Esophagus squamous epithelium (tissue), 5 donors: ENCODE measurements around the gene GABRB2. TPM values are rescaled to one million over a fixed set of nuclear protein-coding genes. Genes with fewer than 3 reads are reported as not detected.
"Not testable (repeated sequence)": the region's sequence is repeated elsewhere in the genome, so short reads cannot be mapped to it uniquely, and the experiment has no call there.

Experiments
- DNase-seq: peaks from one replicate; lab custom pipeline; 2025; lab: John Stamatoyannopoulos, UW
- H3K27ac ChIP-seq, 4 donors: fragments of 200-600 bp; sonication (generic); one replicate each; pipeline ENCODE4 v1.5.1; 2016 to 2019; ENCODE audit warnings: mild to moderate bottlenecking in 1 of 4
- H3K27me3 ChIP-seq, 4 donors: fragments of 200-600 bp; sonication (generic); 1 replicate in 3 of 4; 2 replicates in 1 of 4; pipeline versions ENCODE4 v1.5.1 to v1.6.0; 2017 to 2021; ENCODE audit warnings: antibody characterized with exemption in 1 of 4
- H3K36me3 ChIP-seq, 3 donors: fragments of 200-600 bp; sonication (generic); one replicate each; pipeline ENCODE4 v1.5.1; 2016 to 2019
- H3K4me1 ChIP-seq, 3 donors: fragments of 200-600 bp; sonication (generic); one replicate each; pipeline ENCODE4 v1.5.1; 2017 to 2019
- H3K4me3 ChIP-seq, 4 donors: fragments of 200-600 bp; sonication (generic); 1 replicate in 3 of 4; 2 replicates in 1 of 4; pipeline ENCODE4 v1.5.1; 2016 to 2019; ENCODE audit warnings: mild to moderate bottlenecking in 2 of 4, moderate library complexity in 1 of 4
- H3K9me3 ChIP-seq, 3 donors: fragments of 200-600 bp; sonication (generic); one replicate each; pipeline ENCODE4 v1.5.1; 2016 to 2019
- POLR2A ChIP-seq, 4 donors: fragments of 450-650 bp; IDR thresholded peaks; one replicate each; pipeline ENCODE4 v1.6.1; 2017; ENCODE audit warnings: antibody characterized with exemption in 4 of 4, mild to moderate bottlenecking in 4 of 4, moderate library complexity in 3 of 4
- WGBS, 2 donors: methylation state at CpG; one replicate each; pipeline ENCODE4 v1.1.5; 2018; 5-methylcytosine and 5-hydroxymethylcytosine counted together
- intact Hi-C: fragments of 100-400 bp; cut with DNase I; formaldehyde crosslinking; loops from one replicate; pipeline ENCODE4 v1.15.0; 2022
- total RNA-seq, 4 donors: library from RNA; depleted of rRNA; stranded (reverse); fragments of >200 nt; gene quantifications; one replicate each; pipeline ENCODE4 v1.1.0, GENCODE V29; 2016
- TF ChIP-seq, protein P1 (sequence below), 6 experiments: fragments of 450-650 bp in 4 of 6; fragments of 200-600 bp in 2 of 6; sonication (generic) in 2 of 6; IDR thresholded peaks; one replicate each; pipeline ENCODE4 v1.5.1; 2016 to 2019; ENCODE audit warnings: antibody characterized with exemption in 6 of 6, mild to moderate bottlenecking in 4 of 6, moderate library complexity in 4 of 6
- donor health status: DM: yes; HTN: yes; CAD: no.

The GABRB2 gene
- total RNA-seq, 4 donors from 2014 or later: 0.19 to 0.47 TPM; not detected in 2

DNA sequence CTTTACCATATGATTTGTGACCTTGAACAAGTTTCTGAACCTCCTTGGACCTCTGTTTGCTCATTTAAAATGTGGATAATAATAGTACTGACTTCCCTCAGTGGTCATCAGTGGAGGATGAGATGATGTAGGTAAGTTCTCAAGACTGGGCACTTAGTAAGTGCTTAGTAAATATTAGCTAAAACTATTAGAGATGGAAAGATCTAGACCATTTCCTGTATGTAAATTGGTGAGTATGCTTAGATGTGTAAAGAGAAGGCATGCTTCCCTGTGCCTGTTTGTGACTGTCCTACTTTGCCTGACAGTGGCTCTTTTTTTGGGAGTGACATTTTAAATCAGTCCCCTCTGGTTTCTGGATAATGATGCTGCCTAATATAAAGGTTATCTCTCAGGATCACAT, 288.1 kb downstream of the GABRB2 start:
- intact Hi-C loops: no loop called here
- Histone ChIP-seq H3K4me3 (no peak overlapping the region), H3K4me1 (no peaks in the 10 kb centered on the region), H3K27ac (no peak overlapping the region), H3K27me3 (no peaks in the 10 kb centered on the region), H3K9me3 (no peaks in the 10 kb centered on the region), H3K36me3 (no peaks in the 10 kb centered on the region)
- no peak for DNase-seq
- TF ChIP-seq, protein P1, sequence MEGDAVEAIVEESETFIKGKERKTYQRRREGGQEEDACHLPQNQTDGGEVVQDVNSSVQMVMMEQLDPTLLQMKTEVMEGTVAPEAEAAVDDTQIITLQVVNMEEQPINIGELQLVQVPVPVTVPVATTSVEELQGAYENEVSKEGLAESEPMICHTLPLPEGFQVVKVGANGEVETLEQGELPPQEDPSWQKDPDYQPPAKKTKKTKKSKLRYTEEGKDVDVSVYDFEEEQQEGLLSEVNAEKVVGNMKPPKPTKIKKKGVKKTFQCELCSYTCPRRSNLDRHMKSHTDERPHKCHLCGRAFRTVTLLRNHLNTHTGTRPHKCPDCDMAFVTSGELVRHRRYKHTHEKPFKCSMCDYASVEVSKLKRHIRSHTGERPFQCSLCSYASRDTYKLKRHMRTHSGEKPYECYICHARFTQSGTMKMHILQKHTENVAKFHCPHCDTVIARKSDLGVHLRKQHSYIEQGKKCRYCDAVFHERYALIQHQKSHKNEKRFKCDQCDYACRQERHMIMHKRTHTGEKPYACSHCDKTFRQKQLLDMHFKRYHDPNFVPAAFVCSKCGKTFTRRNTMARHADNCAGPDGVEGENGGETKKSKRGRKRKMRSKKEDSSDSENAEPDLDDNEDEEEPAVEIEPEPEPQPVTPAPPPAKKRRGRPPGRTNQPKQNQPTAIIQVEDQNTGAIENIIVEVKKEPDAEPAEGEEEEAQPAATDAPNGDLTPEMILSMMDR (IDR thresholded peaks at IDR 0.05): no peak
- no peak for TF ChIP-seq POLR2A (IDR thresholded peaks at IDR 0.05)

DNA sequence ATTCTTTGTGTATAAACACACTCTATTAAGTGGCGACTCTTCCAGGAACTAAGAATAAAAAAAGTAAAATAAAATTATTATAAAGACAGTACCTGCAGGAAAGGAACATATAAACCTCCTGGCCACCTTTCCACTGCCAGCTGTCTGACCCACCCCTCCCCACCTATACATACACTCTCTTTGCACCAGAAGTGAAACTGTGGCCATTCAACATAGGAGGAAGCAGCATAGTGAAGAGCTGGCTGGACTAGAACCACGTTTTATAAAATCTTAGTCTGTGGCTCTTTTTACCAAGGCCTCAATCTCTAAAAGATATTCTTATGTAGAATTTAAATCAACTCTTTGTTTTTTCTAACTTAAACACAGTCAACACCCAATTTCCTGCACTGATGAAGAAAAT, 289.6 kb downstream of the GABRB2 start:
- Histone ChIP-seq H3K27me3 (no peaks in the 10 kb centered on the region), H3K27ac (no peak overlapping the region), H3K4me3 (no peak overlapping the region), H3K4me1 (no peaks in the 10 kb centered on the region), H3K36me3 (no peaks in the 10 kb centered on the region), H3K9me3 (no peaks in the 10 kb centered on the region)
- no peak for DNase-seq
- TF ChIP-seq, protein P1 (IDR thresholded peaks at IDR 0.05): no peak
- TF ChIP-seq POLR2A (IDR thresholded peaks at IDR 0.05): no peak
- intact Hi-C loops: no loop called here
- 48 to 58% methylated on average over 2 of the region's 2 CpGs for WGBS, 2 donors

DNA sequence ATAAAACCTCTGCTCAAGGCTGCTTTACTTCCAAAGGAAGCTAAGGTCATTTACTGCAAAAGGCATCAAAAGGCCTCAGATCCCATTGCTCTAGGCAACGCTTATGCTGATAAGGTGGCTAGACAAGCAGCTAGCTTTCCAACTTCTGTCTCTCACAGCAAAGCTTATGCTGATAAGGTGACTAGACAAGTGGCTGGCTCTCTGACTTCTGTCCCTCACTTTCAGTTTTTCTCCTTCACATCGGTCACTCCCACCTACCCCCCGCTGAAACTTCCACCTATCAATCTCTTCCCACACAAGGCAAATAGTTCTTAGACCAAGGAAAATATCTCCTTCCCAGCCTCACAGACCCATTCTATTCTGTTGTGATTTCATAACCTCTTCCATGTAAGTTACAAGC, 293.6 kb downstream of the GABRB2 start:
- H3K4me1 ChIP-seq, H3K27ac ChIP-seq, H3K9me3 ChIP-seq, H3K27me3 ChIP-seq, H3K36me3 ChIP-seq, intact Hi-C loops, H3K4me3 ChIP-seq, DNase-seq: not testable (repeated sequence)
- WGBS, 2 donors: 64% methylated on average over 3 of the region's 3 CpGs

DNA sequence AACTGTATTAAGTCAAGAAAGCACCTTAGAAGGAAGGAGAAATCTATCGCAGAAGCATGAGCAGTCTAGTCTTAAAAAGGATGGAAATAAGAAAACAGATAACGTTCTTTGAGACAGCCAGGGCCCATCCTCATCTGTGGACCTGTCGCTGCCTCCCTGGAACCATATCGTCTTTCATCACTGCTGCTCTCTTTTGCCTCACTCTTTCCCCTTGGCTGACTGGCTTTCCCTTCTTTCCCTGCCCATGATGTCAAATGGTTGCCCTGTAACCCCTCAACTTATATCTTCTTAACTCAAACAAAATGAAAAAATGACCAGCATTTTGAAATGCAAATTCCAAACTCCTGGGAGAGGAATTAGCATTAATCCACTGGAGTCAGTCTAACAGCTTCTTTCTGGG, 299.8 kb downstream of the GABRB2 start:
- TF ChIP-seq, protein P1 (IDR thresholded peaks at IDR 0.05): no peak
- no peak for TF ChIP-seq POLR2A (IDR thresholded peaks at IDR 0.05)
- intact Hi-C loops: no loop called here
- Histone ChIP-seq H3K4me1 (no peaks in the 10 kb centered on the region), H3K36me3 (no peaks in the 10 kb centered on the region), H3K9me3 (no peaks in the 10 kb centered on the region), H3K27ac (no peak overlapping the region), H3K4me3 (no peak overlapping the region), H3K27me3 (no peaks in the 10 kb centered on the region)
- no peak for DNase-seq
- WGBS, 2 donors: 72 to 82% methylated on average over 4 of the region's 4 CpGs

- H3K27me3 ChIP-seq, H3K4me3 ChIP-seq, H3K36me3 ChIP-seq, intact Hi-C loops, H3K27ac ChIP-seq, H3K4me1 ChIP-seq, H3K9me3 ChIP-seq, DNase-seq: not testable (repeated sequence)
- 52 to 68% methylated on average over 5 of the region's 5 CpGs for WGBS, 2 donors
Measured at GRCh38 chr5:161245846-161246245, 300.7 kb downstream of the GABRB2 start.

Other genes with a start within 250 kb of the GABRB2 start
- gene GABRA6, start 139.0 kb upstream of the GABRB2 start, total RNA-seq: not detected